Liver (tissue), 9 donors: ENCODE data around the gene NINJ2. TPM values are rescaled to one million over a fixed set of nuclear protein-coding genes. Genes with fewer than 3 reads are reported as not detected.

ENCODE experiments used
- DNase-seq: peaks from one replicate; pipeline ENCODE4 v3.0.0-alpha.2; 2017; ENCODE audit warnings: low spot score
- H3K27ac ChIP-seq, 2 donors: one replicate each; pipeline ENCODE4 v1.7.0; 2013; ENCODE audit warnings: inconsistent platforms in 2 of 2, low read length in 2 of 2, control low read depth in 1 of 2, low read depth in 1 of 2, mild to moderate bottlenecking in 1 of 2
- H3K27me3 ChIP-seq, 4 donors: one replicate each; pipeline versions ENCODE4 v1.6.1 to v1.7.0; 2013; ENCODE audit warnings: low read length in 3 of 4, inconsistent platforms in 1 of 4, mild to moderate bottlenecking in 1 of 4, moderate library complexity in 1 of 4; ENCODE audit not compliant: control insufficient read depth in 4 of 4, insufficient read depth in 4 of 4
- H3K36me3 ChIP-seq, 4 donors: one replicate each; pipeline versions ENCODE4 v1.6.1 to v1.7.0; 2013; ENCODE audit warnings: low read length in 3 of 4, mild to moderate bottlenecking in 3 of 4, low read depth in 1 of 4, moderate library complexity in 1 of 4; ENCODE audit not compliant: control insufficient read depth in 4 of 4, insufficient read depth in 3 of 4
- H3K4me1 ChIP-seq, 4 donors: one replicate each; pipeline versions ENCODE4 v1.6.1 to v1.7.0; 2013; ENCODE audit warnings: low read length in 3 of 4, mild to moderate bottlenecking in 3 of 4, moderate library complexity in 1 of 4; ENCODE audit not compliant: control insufficient read depth in 4 of 4, insufficient read depth in 4 of 4
- H3K4me3 ChIP-seq, 3 donors: one replicate each; pipeline versions ENCODE4 v1.6.1 to v1.7.0; 2013; ENCODE audit warnings: low read length in 3 of 3, control low read depth in 1 of 3, low read depth in 1 of 3, mild to moderate bottlenecking in 1 of 3
- H3K9ac ChIP-seq, 2 donors: one replicate each; pipeline ENCODE4 v1.7.0; 2013; ENCODE audit warnings: low read length in 2 of 2, mild to moderate bottlenecking in 2 of 2, moderate library complexity in 2 of 2, control low read depth in 1 of 2, low read depth in 1 of 2
- H3K9me3 ChIP-seq, 4 donors: one replicate each; pipeline versions ENCODE4 v1.6.1 to v1.7.0; 2013; ENCODE audit warnings: low read length in 3 of 4; ENCODE audit not compliant: control insufficient read depth in 4 of 4
- EGR1 ChIP-seq, 2 donors: IDR thresholded peaks; 2 replicates each; pipeline ENCODE4 v1.6.1; 2016 to 2018; ENCODE audit warnings: antibody characterized with exemption in 2 of 2, low read depth in 2 of 2
- FOXA2 ChIP-seq: IDR thresholded peaks from 2 replicates; pipeline ENCODE4 v1.6.1; 2016; ENCODE audit warnings: antibody characterized with exemption
- GABPA ChIP-seq, 2 donors: IDR thresholded peaks in 1 of 2; conservative IDR thresholded peaks in 1 of 2; 2 replicates each; pipeline ENCODE4 v1.6.1; 2016; ENCODE audit warnings: antibody characterized with exemption in 2 of 2, mild to moderate bottlenecking in 1 of 2, moderate library complexity in 1 of 2
- HNF4A ChIP-seq, 2 donors: conservative IDR thresholded peaks; 2 replicates each; pipeline ENCODE4 v1.6.1; 2016; ENCODE audit warnings: antibody characterized with exemption in 2 of 2, mild to moderate bottlenecking in 2 of 2
- JUND ChIP-seq, 2 donors: IDR thresholded peaks; 2 replicates each; pipeline ENCODE4 v1.6.1; 2016; ENCODE audit warnings: antibody characterized with exemption in 2 of 2
- MAX ChIP-seq: IDR thresholded peaks from 2 replicates; pipeline ENCODE4 v1.6.1; 2016; ENCODE audit warnings: antibody characterized with exemption
- NR2F2 ChIP-seq: IDR thresholded peaks from 2 replicates; pipeline ENCODE4 v1.6.1; 2016; ENCODE audit warnings: antibody characterized with exemption
- RAD21 ChIP-seq, 2 donors: IDR thresholded peaks; 2 replicates each; pipeline ENCODE4 v1.6.1; 2016; ENCODE audit warnings: antibody characterized with exemption in 2 of 2, mild to moderate bottlenecking in 2 of 2
- RXRA ChIP-seq, 2 donors: IDR thresholded peaks; 2 replicates each; pipeline ENCODE4 v1.6.1; 2017 to 2018; ENCODE audit warnings: antibody characterized with exemption in 2 of 2, mild to moderate bottlenecking in 1 of 2
- SP1 ChIP-seq: IDR thresholded peaks from 2 replicates; pipeline ENCODE4 v1.6.1; 2018; ENCODE audit warnings: antibody characterized with exemption, mild to moderate bottlenecking
- TAF1 ChIP-seq: conservative IDR thresholded peaks from 2 replicates; pipeline ENCODE4 v1.6.1; 2016; ENCODE audit warnings: antibody characterized with exemption, mild to moderate bottlenecking
- YY1 ChIP-seq: IDR thresholded peaks from 2 replicates; pipeline ENCODE4 v1.6.1; 2016; ENCODE audit warnings: antibody characterized with exemption, mild to moderate bottlenecking
- ZBTB33 ChIP-seq: IDR thresholded peaks from 2 replicates; pipeline ENCODE4 v1.6.1; 2016; ENCODE audit warnings: antibody characterized with exemption
- WGBS: extraction: QIAGEN DNeasy Blood & Tissue Kit; methylation state at CpG from one replicate; pipeline ENCODE4 v1.1.7; 2013; 5-methylcytosine and 5-hydroxymethylcytosine counted together
- polyA plus RNA-seq, 2 donors: library from polyadenylated mRNA; stranded (reverse) in 1 of 2; unstranded in 1 of 2; fragments of 200-250 nt in 1 of 2; fragments of >200 nt in 1 of 2; fragmentation: Nextera tagmentation in 1 of 2; extraction: Ambion mirVana in 1 of 2; gene quantifications; one replicate each; pipeline versions ENCODE4 v1.2.1 to v1.2.3, GENCODE V29; 2013 to 2015
- total RNA-seq, 2 donors: library from RNA; depleted of rRNA; stranded (reverse); fragments of >200 nt; gene quantifications; one replicate each; pipeline ENCODE4 v1.2.3, GENCODE V29; 2014
- TF ChIP-seq, protein P1 (sequence below): fragments of 150-350 bp; IDR thresholded peaks from 2 replicates; pipeline ENCODE4 v1.5.1; 2017; ENCODE audit warnings: improper control_type of control experiment, low read depth, low read length; ENCODE audit not compliant: missing input control
- TF ChIP-seq, protein P2 (sequence below): IDR thresholded peaks from 2 replicates; pipeline ENCODE4 v1.6.1; 2016; ENCODE audit warnings: antibody characterized with exemption, mild to moderate bottlenecking
- TF ChIP-seq, protein P3 (sequence below): IDR thresholded peaks from 2 replicates; pipeline ENCODE4 v1.6.1; 2016; ENCODE audit warnings: antibody characterized with exemption
- donor health status: healthy.
- donor health status: healthy.
- donor health status: healthy.
- donor health status: healthy.
- donor health status: healthy.

NINJ2 gene
- total and polyA plus RNA-seq, 4 donors = 6.7 to 16.5 (median 15.4) TPM

DNA sequence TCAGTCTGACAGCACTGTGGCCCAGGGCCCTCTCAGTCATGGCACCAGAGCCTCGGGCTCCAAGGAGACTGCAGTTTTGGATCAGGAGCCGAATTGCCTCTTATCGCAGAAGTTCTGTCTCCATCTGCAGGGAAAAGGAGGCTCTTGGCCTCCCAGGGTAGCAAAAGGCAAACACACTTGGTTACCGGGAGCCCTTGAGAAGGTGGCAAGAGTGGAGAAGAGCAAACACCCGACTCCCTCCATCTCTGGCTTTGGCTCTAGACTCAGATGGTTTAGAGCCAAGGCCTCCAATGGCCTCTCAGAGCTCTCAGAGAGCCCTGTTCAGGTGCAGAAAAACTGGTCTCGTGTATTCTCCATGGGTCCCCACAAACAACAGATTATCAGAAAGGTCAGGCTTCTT, 44.6 kb downstream of the NINJ2 start:
- no peaks in the 10 kb centered on the region for H3K36me3 ChIP-seq
- H3K27ac ChIP-seq = no peak overlapping the region
- peaks cover 8 to 14% (median 10%) of the 10 kb centered on the region in 4 donors for H3K4me1 ChIP-seq
- DNase-seq = no peak
- H3K27me3 ChIP-seq = no peaks in the 10 kb centered on the region
- no peak overlapping the region for H3K9ac ChIP-seq
- no peak overlapping the region for H3K4me3 ChIP-seq
- TF ChIP-seq, protein P1, sequence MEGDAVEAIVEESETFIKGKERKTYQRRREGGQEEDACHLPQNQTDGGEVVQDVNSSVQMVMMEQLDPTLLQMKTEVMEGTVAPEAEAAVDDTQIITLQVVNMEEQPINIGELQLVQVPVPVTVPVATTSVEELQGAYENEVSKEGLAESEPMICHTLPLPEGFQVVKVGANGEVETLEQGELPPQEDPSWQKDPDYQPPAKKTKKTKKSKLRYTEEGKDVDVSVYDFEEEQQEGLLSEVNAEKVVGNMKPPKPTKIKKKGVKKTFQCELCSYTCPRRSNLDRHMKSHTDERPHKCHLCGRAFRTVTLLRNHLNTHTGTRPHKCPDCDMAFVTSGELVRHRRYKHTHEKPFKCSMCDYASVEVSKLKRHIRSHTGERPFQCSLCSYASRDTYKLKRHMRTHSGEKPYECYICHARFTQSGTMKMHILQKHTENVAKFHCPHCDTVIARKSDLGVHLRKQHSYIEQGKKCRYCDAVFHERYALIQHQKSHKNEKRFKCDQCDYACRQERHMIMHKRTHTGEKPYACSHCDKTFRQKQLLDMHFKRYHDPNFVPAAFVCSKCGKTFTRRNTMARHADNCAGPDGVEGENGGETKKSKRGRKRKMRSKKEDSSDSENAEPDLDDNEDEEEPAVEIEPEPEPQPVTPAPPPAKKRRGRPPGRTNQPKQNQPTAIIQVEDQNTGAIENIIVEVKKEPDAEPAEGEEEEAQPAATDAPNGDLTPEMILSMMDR = no peak
- TF ChIP-seq ZBTB33 = no peak
- no peaks in the 10 kb centered on the region for H3K9me3 ChIP-seq
- WGBS = 80% methylated on average over 6 of the region's 6 CpGs

DNA sequence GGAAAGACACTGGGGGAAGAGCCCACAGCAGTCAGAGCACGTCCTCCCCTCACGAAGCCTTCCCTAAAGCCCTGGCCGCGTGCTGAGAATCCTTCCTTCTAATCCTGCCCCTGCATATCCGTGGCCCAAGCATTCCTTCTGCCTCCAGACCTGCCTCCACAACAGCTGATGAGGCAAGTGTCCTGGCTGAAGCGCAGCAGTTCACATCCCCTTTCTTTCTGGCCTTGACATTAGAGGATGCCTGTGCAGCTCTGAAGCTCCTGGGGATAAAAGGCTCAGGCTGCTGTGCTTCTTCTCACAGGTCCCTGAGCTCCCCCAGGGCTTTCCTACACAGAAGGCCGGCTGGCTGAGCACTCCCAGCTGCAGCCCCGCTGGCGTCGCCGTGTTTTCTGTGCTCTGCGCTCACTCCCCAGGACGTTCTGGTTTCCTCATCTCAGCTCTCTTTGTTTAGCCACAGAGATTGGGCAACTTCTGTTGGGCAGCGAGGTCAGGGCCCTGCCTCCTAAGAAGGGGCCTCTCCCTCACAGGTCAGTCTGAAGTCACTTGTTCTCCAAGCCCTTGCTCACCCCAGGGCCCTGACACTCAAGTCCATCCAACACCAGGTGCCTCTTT, 45.8 kb downstream of the NINJ2 start:
- Histone ChIP-seq H3K9ac (peak overlapping the region in 1 of 2 donors; percentile 52), H3K27me3 (no peaks in the 10 kb centered on the region), H3K4me1 (peaks cover 8 to 14% (median 11%) of the 10 kb centered on the region in 4 donors), H3K4me3 (peak overlapping the region in 1 of 3 donors; percentile 22), H3K9me3 (no peaks in the 10 kb centered on the region), H3K27ac (peak overlapping the region; percentile 61 to 71), H3K36me3 (no peaks in the 10 kb centered on the region)
- peak; percentile 62 for DNase-seq
- WGBS = 46% methylated on average over 14 of the region's 14 CpGs
- TF ChIP-seq HNF4A (conservative IDR thresholded peaks at IDR 0.05) (peak; percentile 60 to 70), ZBTB33 (no peak), RXRA (IDR thresholded peaks at IDR 0.05) (peak; percentile 82 to 85), RAD21 (IDR thresholded peaks at IDR 0.05) (peak; percentile 23 to 69), EGR1 (IDR thresholded peaks at IDR 0.05; ENCODE audit: low read depth in 2 of 2) (no peak), JUND (IDR thresholded peaks at IDR 0.05) (no peak), YY1 (peak; percentile 35), MAX (no peak), NR2F2 (peak; percentile 25), FOXA2 (peak; percentile 50), SP1 (peak; percentile 66), GABPA (IDR thresholded peaks at IDR 0.05 in 1 of 2, conservative IDR thresholded peaks at IDR 0.05 in 1 of 2) (no peak), TAF1 (no peak)
- TF ChIP-seq, protein P2, sequence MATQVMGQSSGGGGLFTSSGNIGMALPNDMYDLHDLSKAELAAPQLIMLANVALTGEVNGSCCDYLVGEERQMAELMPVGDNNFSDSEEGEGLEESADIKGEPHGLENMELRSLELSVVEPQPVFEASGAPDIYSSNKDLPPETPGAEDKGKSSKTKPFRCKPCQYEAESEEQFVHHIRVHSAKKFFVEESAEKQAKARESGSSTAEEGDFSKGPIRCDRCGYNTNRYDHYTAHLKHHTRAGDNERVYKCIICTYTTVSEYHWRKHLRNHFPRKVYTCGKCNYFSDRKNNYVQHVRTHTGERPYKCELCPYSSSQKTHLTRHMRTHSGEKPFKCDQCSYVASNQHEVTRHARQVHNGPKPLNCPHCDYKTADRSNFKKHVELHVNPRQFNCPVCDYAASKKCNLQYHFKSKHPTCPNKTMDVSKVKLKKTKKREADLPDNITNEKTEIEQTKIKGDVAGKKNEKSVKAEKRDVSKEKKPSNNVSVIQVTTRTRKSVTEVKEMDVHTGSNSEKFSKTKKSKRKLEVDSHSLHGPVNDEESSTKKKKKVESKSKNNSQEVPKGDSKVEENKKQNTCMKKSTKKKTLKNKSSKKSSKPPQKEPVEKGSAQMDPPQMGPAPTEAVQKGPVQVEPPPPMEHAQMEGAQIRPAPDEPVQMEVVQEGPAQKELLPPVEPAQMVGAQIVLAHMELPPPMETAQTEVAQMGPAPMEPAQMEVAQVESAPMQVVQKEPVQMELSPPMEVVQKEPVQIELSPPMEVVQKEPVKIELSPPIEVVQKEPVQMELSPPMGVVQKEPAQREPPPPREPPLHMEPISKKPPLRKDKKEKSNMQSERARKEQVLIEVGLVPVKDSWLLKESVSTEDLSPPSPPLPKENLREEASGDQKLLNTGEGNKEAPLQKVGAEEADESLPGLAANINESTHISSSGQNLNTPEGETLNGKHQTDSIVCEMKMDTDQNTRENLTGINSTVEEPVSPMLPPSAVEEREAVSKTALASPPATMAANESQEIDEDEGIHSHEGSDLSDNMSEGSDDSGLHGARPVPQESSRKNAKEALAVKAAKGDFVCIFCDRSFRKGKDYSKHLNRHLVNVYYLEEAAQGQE = peak; percentile 32
- TF ChIP-seq, protein P3, sequence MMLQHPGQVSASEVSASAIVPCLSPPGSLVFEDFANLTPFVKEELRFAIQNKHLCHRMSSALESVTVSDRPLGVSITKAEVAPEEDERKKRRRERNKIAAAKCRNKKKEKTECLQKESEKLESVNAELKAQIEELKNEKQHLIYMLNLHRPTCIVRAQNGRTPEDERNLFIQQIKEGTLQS = no peak
- TF ChIP-seq, protein P1 = no peak
